Dendritic cell treated with granulocyte-macrophage colony-stimulating factor and Interleukin-4, amounts not matched to agents 40 ng/mL and 50 ng/mL, for 4 days (primary cell): Measurements from ENCODE around the gene ZNF653.
"Not testable (repeated sequence)": the region's sequence is repeated elsewhere in the genome, so short reads cannot be mapped to it uniquely, and the experiment has no call there.

Source experiments
- H3K27ac Mint-ChIP-seq: one replicate; pipeline ENCODE4 v1.8.0; 2022; ENCODE audit warnings: mild to moderate bottlenecking, mixed read lengths
- H3K27me3 Mint-ChIP-seq: one replicate; pipeline ENCODE4 v1.8.0; 2022; ENCODE audit warnings: mild to moderate bottlenecking, mixed read lengths
- H3K36me3 Mint-ChIP-seq: one replicate; pipeline ENCODE4 v1.8.0; 2022; ENCODE audit warnings: low read depth, mixed read lengths
- H3K4me1 Mint-ChIP-seq: one replicate; pipeline ENCODE4 v1.8.0; 2022; ENCODE audit warnings: low read depth, mixed read lengths
- H3K4me3 Mint-ChIP-seq: one replicate; pipeline ENCODE4 v1.8.0; 2022; ENCODE audit warnings: mild to moderate bottlenecking, moderate library complexity, mixed read lengths
- H3K9me3 Mint-ChIP-seq: one replicate; pipeline ENCODE4 v1.8.0; 2022; ENCODE audit warnings: mixed read lengths
- intact Hi-C: fragments of 100-400 bp; cut with micrococcal nuclease; formaldehyde crosslinking; loops from one replicate; pipeline ENCODE4 v1.15.0; 2022

The ZNF653 gene

DNA sequence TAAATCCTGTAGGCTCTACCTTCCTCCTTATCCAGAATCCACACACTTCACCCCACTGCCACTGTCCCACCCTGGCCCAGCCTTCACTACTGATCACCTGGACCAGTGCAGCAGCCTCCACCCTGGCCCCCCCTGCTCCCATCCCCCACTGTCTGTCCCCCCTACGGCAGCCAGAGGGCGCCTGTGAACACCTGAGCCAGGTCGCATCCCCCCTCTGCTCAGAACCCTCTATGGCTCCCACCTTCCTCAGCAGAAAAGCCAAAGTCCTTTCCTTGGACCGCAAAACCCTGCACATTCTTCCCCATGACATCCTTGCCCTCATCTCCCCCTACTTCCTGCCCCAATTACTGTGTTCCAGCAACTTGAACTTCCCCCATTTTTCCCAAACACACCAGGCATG lies 45.4 kb downstream of the ZNF653 start:
- intact Hi-C loops, result no loop called here

DNA sequence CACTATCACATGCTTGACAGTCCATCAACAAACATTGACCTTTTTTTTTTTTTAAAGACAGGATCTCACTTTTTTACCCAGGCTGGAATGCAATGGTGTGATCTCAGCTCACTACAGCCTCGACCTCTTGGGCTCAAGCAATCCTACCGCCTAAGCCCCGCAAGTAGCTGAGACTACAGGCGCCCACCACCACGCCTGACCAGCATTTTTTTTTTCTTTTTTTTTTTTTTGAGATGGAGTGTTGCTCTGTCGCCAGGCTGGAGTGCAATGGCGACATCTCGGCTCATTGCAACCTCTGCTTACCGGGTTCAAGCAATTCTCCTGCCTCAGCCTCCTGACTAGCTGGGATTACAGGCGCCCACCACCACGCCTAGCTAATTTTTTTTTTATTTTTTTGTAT lies 46.7 kb downstream of the ZNF653 start:
- H3K4me1 Mint-ChIP-seq, intact Hi-C loops, H3K27ac Mint-ChIP-seq, H3K36me3 Mint-ChIP-seq, H3K4me3 Mint-ChIP-seq, H3K9me3 Mint-ChIP-seq: not testable (repeated sequence)
- H3K27me3 Mint-ChIP-seq, result peaks cover 40% of the 10 kb centered on the region

More for the DNA sequence above, 45.4 kb downstream of the ZNF653 start:
- peaks cover 31% of the 10 kb centered on the region for H3K27me3 Mint-ChIP-seq
- H3K36me3 Mint-ChIP-seq, result no peaks in the 10 kb centered on the region
- no peak overlapping the region for H3K27ac Mint-ChIP-seq
- no peaks in the 10 kb centered on the region for H3K9me3 Mint-ChIP-seq
- H3K4me3 Mint-ChIP-seq, result no peak overlapping the region
- no peaks in the 10 kb centered on the region for H3K4me1 Mint-ChIP-seq

DNA sequence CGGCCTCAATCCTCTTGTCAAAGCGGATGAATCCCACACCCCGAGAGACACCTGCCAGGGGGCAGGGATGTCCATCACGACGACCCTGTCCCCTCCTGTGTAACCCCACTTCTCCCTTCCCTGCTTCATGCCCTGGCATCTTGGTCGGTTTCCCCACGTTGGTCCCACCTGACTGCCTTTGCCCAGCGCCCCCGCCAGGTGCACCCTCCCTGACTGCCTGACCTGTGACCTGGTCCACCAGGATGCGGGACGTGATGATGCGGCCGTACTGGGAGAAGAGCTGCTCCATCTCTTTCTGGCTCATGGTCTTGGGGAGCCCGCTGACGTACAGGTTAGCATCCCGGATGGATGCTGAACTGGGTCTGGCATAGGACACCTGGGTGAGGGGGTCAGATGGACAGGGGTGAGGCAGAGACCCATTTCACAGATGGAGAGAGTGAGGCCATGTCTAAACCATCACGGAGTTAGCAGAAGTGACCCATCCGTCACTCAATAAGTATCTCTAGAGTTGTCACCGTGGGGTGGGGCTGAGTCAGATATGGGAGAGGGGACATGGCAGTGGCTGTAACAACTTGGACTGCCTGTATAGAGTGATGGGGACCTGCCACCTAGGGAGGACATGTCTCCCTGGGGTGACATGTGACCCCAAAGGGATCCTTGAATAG lies 47.3 kb downstream of the ZNF653 start:
- H3K27ac Mint-ChIP-seq, result no peak overlapping the region
- intact Hi-C loops, result no loop called here
- H3K9me3 Mint-ChIP-seq, result no peaks in the 10 kb centered on the region
- H3K4me3 Mint-ChIP-seq, result no peak overlapping the region
- no peaks in the 10 kb centered on the region for H3K4me1 Mint-ChIP-seq
- H3K27me3 Mint-ChIP-seq, result peaks cover 40% of the 10 kb centered on the region
- H3K36me3 Mint-ChIP-seq, result no peaks in the 10 kb centered on the region

DNA sequence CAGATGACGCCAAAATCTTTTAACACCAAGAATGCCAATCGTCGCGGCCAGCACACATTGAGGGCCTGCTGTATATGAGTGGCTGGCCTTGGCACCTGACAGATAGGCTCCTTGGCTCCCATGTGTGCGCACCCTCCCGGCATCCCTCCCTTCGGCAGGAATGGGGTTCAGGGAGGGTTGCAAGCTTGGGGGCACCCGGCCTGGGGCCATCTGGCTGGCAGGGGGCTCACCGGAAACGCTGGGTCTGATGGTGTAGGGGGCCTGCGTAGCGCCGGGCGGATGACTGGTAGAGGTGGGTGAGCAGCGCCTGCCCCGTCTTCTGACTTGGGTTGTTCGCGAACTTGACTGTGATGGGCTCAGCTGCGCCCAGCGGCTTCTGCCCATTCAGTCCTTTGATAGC lies 47.8 kb downstream of the ZNF653 start:
- Mint-ChIP-seq H3K36me3 (no peaks in the 10 kb centered on the region), H3K9me3 (no peaks in the 10 kb centered on the region), H3K27me3 (peaks cover 40% of the 10 kb centered on the region), H3K4me3 (no peak overlapping the region), H3K4me1 (no peaks in the 10 kb centered on the region), H3K27ac (no peak overlapping the region)
- intact Hi-C loops, result no loop called here

DNA sequence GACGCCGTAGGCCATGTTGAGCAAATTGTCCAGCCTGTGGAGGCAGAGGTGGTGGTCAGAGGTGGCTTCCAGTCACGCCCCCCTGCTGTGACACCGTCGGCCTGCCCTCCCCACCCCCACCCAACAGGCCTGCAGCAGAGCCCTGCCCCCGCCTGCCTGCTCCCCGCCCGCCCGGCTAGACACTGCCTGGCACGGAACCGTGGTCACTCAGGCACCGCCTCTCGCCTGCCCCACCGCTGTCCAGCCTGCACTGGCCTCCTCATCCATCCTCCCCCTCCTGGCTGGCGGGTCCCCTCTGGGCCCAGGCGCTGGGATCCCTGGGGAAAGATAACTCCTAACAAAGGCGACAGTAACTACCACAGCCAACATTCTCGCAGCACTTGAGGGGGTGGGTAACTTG lies 48.5 kb downstream of the ZNF653 start:
- no peaks in the 10 kb centered on the region for H3K9me3 Mint-ChIP-seq
- no peak overlapping the region for H3K27ac Mint-ChIP-seq
- H3K36me3 Mint-ChIP-seq, result no peaks in the 10 kb centered on the region
- intact Hi-C loops, result no loop called here
- peaks cover 43% of the 10 kb centered on the region for H3K27me3 Mint-ChIP-seq
- H3K4me1 Mint-ChIP-seq, result no peaks in the 10 kb centered on the region
- H3K4me3 Mint-ChIP-seq, result no peak overlapping the region

DNA sequence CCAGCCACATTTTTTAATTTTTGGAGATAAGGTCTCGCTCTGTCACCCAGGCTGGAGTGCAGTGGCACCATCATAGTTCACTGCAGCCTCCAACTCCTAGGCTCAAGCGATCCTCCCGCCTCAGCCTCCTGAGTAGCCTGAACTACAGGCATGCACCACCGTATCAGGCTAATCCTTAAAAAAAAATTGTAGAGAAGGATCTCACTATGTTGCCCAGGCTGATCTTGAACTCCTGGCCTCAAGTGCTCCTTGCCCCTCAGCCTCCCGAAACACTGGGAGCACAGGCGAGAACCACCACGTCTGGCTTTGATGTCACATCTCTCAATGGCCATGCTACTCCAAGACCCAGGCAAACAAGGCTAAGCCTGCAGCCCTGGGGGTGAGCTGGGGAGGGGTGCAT lies 49.0 kb downstream of the ZNF653 start:
- Mint-ChIP-seq H3K9me3 (no peaks in the 10 kb centered on the region), H3K4me1 (no peaks in the 10 kb centered on the region), H3K36me3 (no peaks in the 10 kb centered on the region), H3K4me3 (no peak overlapping the region), H3K27ac (no peak overlapping the region), H3K27me3 (peaks cover 43% of the 10 kb centered on the region)
- intact Hi-C loops, result no loop called here

DNA sequence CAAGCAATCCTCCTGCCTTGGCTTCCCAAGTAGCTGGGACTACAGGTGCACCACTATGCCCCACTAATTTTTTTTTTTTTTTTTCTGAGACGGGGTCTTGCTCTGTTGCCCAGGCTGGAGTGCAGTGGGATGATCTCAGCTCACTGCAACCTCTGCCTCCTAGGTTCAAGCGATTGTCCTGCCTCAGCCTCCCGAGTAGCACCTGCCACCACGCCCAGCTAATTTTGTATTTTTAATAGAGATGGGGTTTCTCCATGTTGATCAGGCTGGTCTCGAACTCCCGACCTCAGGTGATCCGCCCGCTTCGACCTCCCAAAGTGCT lies 50.4 kb downstream of the ZNF653 start:
- not testable (repeated sequence) for H3K4me3 Mint-ChIP-seq, H3K27ac Mint-ChIP-seq
- peaks cover 37% of the 10 kb centered on the region for H3K27me3 Mint-ChIP-seq

DNA sequence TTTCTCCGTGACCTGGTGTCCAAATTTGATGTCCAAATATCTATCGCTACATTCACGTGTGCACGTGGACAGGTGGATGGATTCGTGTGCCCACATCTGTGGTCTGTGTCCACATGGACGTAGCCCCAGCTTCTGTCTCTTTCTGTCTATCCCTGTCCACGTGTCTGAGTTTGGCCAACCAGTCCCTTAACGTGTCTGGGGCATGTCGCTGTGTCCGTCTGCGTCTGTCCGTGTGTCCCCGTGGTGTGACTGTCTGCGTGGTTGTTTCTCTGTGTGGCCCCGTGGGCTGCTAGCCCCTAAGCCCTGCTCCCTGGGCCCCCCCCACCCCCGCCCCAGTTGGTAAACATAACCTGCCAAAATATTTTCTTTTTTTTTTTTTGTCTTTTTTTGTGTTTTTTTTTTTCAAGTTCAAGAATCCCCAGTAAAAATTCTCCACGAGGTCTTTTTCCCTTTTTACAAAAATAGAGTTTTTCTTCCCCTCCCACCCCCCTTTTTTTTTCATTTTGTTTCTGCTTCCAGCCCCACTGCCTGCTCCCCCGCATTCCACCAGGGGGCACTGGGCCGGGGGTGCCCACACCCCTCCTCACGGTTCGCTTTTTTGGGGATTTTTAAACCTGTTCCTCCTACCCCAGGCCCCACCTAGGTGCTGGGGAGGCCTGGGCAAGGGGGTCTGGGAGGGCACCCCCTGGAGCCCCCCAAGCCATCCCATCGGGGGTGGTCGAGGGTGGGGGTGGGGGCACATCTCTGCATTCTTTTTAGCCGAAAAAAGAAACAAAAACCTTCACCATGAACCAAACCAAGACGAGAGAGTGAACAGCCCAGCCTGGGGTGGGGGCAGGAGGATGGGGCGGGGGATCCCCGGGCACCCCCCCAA lies 51.9 kb downstream of the ZNF653 start:
- no peak overlapping the region for H3K27ac Mint-ChIP-seq
- no peaks in the 10 kb centered on the region for H3K4me1 Mint-ChIP-seq
- peaks cover 32% of the 10 kb centered on the region for H3K27me3 Mint-ChIP-seq
- no peaks in the 10 kb centered on the region for H3K9me3 Mint-ChIP-seq
- H3K4me3 Mint-ChIP-seq, result no peak overlapping the region
- H3K36me3 Mint-ChIP-seq, result peaks cover 25% of the 10 kb centered on the region
- intact Hi-C loops, result no loop called here

More for the DNA sequence above, 50.4 kb downstream of the ZNF653 start:
- intact Hi-C loops, H3K4me1 Mint-ChIP-seq, H3K9me3 Mint-ChIP-seq: not testable (repeated sequence)
- H3K36me3 Mint-ChIP-seq, result peaks cover 11% of the 10 kb centered on the region

DNA sequence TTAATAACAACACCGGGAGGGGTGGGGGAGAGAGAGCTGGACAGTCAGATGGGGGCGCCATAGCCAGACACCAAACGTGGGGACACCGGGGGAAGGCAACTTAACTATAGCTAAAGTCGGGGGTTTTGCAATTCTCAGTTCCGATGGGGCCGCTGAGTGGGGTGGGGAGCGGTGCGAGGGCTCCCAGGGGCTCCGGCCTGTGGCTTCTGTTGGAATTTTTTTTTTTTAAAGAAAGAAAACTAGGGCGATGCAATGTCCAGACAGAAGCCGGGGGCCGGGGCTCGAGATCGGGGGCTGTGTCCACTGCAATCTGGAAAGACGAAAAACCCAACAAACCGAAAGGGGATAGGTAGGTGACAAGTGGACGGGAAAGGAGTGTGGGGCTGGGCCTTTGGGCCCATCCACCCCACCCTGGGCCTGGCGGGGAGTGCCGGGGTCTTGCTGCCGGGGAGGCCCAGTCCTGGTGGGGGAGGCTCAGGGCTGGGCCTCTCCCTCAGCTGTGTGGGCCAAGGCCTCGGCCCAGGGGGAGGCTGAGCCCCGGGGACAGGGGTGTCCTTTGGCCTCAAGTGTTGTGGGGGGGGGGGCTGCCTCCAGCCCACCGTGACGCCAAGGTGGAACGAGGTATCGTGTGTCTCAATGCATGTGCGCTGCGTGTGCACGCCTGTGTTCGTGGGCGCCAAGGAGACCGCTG lies 52.9 kb downstream of the ZNF653 start:
- Mint-ChIP-seq H3K4me3 (no peak overlapping the region), H3K9me3 (no peaks in the 10 kb centered on the region), H3K36me3 (peaks cover 34% of the 10 kb centered on the region), H3K27me3 (peaks cover 26% of the 10 kb centered on the region), H3K4me1 (no peaks in the 10 kb centered on the region), H3K27ac (no peak overlapping the region)
- intact Hi-C loops, result no loop called here

DNA sequence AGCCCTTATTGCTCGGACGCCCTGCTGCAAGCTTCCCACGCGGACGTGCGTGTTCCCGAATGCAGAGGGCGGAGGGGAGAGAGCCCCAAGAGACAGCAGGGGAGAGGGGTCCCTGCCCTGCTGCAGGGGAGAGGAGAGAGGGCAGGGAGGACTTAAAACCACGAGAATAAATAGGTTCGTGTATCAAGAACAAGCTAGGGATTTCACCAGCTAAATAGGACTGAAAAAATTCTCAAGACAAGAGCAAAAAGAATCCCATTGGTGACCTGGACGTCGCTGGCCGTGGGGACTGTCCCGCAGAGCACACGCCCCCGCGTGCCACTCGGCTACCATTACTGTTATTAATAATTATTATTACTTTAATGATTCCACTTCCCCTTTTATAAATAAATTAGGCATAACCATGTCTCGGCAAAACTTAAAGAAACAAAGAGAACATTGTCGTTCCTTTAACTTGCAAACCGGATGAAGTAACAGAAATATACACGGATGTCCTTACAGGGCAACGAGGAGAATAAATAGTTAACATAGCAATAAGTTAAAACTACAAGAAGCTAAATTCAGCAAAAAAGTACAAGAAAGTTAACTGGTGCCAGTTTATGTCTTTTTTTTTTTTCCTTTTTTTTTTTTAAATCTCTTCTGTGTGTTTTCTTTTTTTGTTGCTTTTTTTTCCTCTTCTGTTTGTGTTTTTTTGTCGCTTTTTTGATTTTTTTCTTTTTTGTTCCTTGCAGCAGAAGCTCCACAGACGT lies 53.6 kb downstream of the ZNF653 start:
- H3K4me1 Mint-ChIP-seq, result no peaks in the 10 kb centered on the region
- intact Hi-C loops, result no loop called here
- H3K27me3 Mint-ChIP-seq, result peaks cover 26% of the 10 kb centered on the region
- no peak overlapping the region for H3K4me3 Mint-ChIP-seq
- H3K36me3 Mint-ChIP-seq, result peaks cover 41% of the 10 kb centered on the region
- H3K9me3 Mint-ChIP-seq, result no peaks in the 10 kb centered on the region
- no peak overlapping the region for H3K27ac Mint-ChIP-seq

DNA sequence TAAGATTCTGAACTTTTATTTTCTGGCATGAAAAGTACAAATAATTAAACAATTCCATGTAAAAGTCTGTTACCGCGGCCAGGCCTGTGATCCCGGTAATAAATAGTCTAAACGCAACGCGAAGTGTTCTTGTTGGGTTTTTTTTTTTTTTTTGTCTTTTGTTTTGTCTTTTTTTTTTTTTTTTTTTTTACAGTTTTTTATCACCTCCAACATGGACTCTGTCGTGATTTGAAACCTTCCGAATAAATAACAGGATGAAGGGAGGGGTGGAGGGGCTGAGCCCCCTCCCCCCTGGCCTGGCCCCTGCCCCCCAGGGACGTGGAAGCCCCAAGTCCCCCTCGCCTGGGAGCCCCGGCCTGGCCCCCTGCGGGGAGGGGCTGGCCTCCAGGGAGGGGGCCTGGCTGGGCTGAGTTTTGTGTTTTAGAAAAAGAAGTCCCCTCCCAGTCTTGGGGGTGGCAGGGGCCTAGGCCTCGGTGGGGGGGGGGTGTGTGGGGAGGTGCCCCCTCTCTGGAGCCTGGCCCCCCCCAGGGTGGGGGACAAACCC lies 54.2 kb downstream of the ZNF653 start:
- H3K27ac Mint-ChIP-seq, result no peak overlapping the region
- intact Hi-C loops, result no loop called here
- peaks cover 48% of the 10 kb centered on the region for H3K36me3 Mint-ChIP-seq
- H3K27me3 Mint-ChIP-seq, result peaks cover 21% of the 10 kb centered on the region
- H3K4me1 Mint-ChIP-seq, result no peaks in the 10 kb centered on the region
- no peak overlapping the region for H3K4me3 Mint-ChIP-seq
- H3K9me3 Mint-ChIP-seq, result no peaks in the 10 kb centered on the region

DNA sequence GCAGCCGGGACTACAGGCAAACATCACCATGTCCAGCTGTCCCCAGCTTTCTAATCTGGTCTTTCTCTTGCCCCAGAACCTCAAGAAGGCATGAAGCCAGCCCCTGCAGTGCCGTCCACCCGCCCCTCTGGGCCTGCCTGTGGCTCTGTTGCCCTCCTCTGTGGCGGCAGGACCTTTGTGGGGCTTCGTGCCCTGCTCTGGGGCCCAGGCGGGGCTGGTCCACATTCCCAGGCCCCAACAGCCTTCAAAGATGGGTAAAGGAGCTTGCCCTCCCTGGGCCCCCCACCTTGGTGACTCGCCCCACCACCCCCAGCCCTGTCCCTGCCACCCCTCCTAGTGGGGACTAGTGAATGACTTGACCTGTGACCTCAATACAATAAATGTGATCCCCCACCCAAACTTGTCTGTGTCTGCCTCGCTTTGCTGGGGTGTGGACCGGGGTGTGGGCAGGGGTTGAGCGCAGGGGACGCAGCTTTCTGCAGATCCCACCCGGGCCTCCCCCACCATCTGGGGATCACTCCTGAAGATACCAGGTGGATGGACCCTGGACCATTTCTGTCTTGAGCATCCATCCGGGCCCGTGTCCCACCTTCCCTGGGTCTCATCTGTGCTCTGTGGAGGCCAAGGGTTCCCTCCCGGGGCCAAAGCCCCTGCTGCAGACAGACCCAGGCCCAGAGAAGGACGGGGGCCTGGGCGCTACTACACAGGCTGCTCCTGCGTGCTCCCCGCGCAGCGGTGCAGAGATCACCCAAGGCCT lies 54.9 kb downstream of the ZNF653 start:
- Mint-ChIP-seq H3K4me1 (no peaks in the 10 kb centered on the region), H3K27me3 (peaks cover 17% of the 10 kb centered on the region), H3K4me3 (no peak overlapping the region), H3K27ac (no peak overlapping the region), H3K9me3 (no peaks in the 10 kb centered on the region), H3K36me3 (peaks cover 54% of the 10 kb centered on the region)
- intact Hi-C loops, result no loop called here

DNA sequence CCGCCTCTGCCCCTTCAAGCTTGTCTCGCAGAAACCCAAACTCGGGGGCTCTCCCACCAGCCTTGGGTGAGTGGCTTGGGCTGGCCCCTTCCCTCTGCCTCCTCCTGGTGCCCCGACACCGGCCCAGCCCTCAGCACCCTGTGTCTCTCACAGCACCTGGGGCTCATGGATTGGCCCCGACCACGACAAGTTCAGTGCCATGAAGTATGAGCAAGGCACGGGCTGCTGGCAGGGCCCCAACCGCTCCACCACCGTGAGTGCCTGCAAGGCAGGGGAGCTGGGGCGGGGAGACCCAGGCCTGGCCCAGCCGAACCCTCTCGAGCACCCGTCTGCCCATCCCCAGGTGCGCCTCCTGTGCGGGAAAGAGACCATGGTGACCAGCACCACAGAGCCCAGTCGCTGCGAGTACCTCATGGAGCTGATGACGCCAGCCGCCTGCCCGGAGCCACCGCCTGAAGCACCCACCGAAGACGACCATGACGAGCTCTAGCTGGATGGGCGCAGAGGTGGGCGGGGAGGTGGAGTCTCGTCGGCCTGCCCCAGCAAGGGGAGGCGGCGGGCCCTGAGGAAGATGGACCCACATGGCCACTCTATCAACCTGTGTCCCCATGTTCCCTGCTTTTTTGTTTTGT lies 56.6 kb downstream of the ZNF653 start:
- Mint-ChIP-seq H3K4me1 (no peaks in the 10 kb centered on the region), H3K27ac (no peak overlapping the region), H3K27me3 (peaks cover 7% of the 10 kb centered on the region), H3K36me3 (peaks cover 71% of the 10 kb centered on the region), H3K9me3 (no peaks in the 10 kb centered on the region), H3K4me3 (no peak overlapping the region)
- intact Hi-C loops, result loop anchor here (10.0 kb wide), 1 partner anchor 204 kb away; no protein-coding TSS in a partner anchor
